HG02759 (cell line): Measurements from ENCODE around the gene C1orf21.

Source experiments
- ATAC-seq: cut with Tn5 transposase; IDR thresholded peaks from one replicate; pipeline ENCODE4 v1.9.1; 2021; ENCODE audit warnings: mild to moderate bottlenecking, moderate library complexity; ENCODE audit not compliant: unreplicated experiment

Gene C1orf21

GRCh38 chr1:184622136-184622823 lies 235.5 kb downstream of the C1orf21 start:
- ATAC-seq = no peak

- ATAC-seq = no peak
These were observed 236.6 kb downstream of the C1orf21 start for GRCh38 chr1:184623404-184623803.

GRCh38 chr1:184624051-184624450 lies 237.2 kb downstream of the C1orf21 start:
- no peak for ATAC-seq

- no peak for ATAC-seq
These were observed 237.8 kb downstream of the C1orf21 start for GRCh38 chr1:184624626-184625025.

GRCh38 chr1:184625271-184625670 lies 238.4 kb downstream of the C1orf21 start:
- ATAC-seq = no peak

GRCh38 chr1:184626076-184627006 lies 239.5 kb downstream of the C1orf21 start:
- ATAC-seq = no peak

- ATAC-seq = no peak
These were observed 240.1 kb downstream of the C1orf21 start for GRCh38 chr1:184627007-184627341.

GRCh38 chr1:184629266-184629665 lies 242.4 kb downstream of the C1orf21 start:
- no peak for ATAC-seq

GRCh38 chr1:184630679-184631060 lies 243.8 kb downstream of the C1orf21 start:
- ATAC-seq = no peak

GRCh38 chr1:184632415-184633175 lies 245.8 kb downstream of the C1orf21 start:
- ATAC-seq = no peak

GRCh38 chr1:184633785-184634184 lies 247.0 kb downstream of the C1orf21 start:
- no peak for ATAC-seq

- no peak for ATAC-seq
These were observed 247.5 kb downstream of the C1orf21 start for GRCh38 chr1:184634296-184634695.

- no peak for ATAC-seq
These were observed 248.6 kb downstream of the C1orf21 start for GRCh38 chr1:184635347-184635979.

GRCh38 chr1:184635980-184636431 lies 249.2 kb downstream of the C1orf21 start:
- ATAC-seq = no peak

- no peak for ATAC-seq
These were observed 250.9 kb downstream of the C1orf21 start for GRCh38 chr1:184637664-184638240.

GRCh38 chr1:184639205-184639604 lies 252.4 kb downstream of the C1orf21 start:
- ATAC-seq = no peak

- no peak for ATAC-seq
These were observed 253.7 kb downstream of the C1orf21 start for GRCh38 chr1:184640505-184640904.

- no peak for ATAC-seq
These were observed 255.1 kb downstream of the C1orf21 start for GRCh38 chr1:184641894-184642293.

- ATAC-seq = no peak
These were observed 256.8 kb downstream of the C1orf21 start for GRCh38 chr1:184643661-184644060.

- no peak for ATAC-seq
These were observed 257.9 kb downstream of the C1orf21 start for GRCh38 chr1:184644771-184645170.
